ENCODE measurements around the gene CARF.

GRCh38 chr2:202938960-202939359 lies 26.9 kb downstream of the CARF start:
- TF ChIP-seq GABPA (IDR thresholded peaks at IDR 0.05 in 1 of 2, conservative IDR thresholded peaks at IDR 0.05 in 1 of 2): no peak
- TF ChIP-seq CTCF (IDR thresholded peaks at IDR 0.05; ENCODE audit: low read depth, low read length, missing input control): no peak
- TF ChIP-seq YY1 (IDR thresholded peaks at IDR 0.05): no peak
- no peak for TF ChIP-seq TAF1 (conservative IDR thresholded peaks at IDR 0.05)
- TF ChIP-seq NR2F2 (IDR thresholded peaks at IDR 0.05): no peak
- TF ChIP-seq JUND (IDR thresholded peaks at IDR 0.05): no peak
- no peak for TF ChIP-seq ATF3 (IDR thresholded peaks at IDR 0.05)
- TF ChIP-seq REST (IDR thresholded peaks at IDR 0.05): no peak
- TF ChIP-seq RXRA (IDR thresholded peaks at IDR 0.05): no peak
- no peak for TF ChIP-seq RAD21 (IDR thresholded peaks at IDR 0.05)
- no peak for TF ChIP-seq EGR1 (IDR thresholded peaks at IDR 0.05; ENCODE audit: low read depth in 2 of 2)
